Stimulated activated naive CD8-positive, alpha-beta T cell treated with anti-CD3 and anti-CD28 coated beads, Interleukin-15, amount 100 ng/mL, for 72 hours (primary cell): Measurements from ENCODE around the gene VWCE.

Source experiments
- ATAC-seq: fragments of 150-1000 bp; cut with Tn5 transposase; 2 replicates; pipeline ENCODE4 v1.10.0; 2021; ENCODE audit warnings: mild to moderate bottlenecking, moderate library complexity
- DNase-seq, 2 donors: peaks; one replicate each; pipeline ENCODE4 v3.0.0; 2021 to 2022
- H3K27ac Mint-ChIP-seq, 2 donors: one replicate each; pipeline ENCODE4 v1.8.0; 2022; ENCODE audit warnings: mild to moderate bottlenecking in 2 of 2, mixed read lengths in 2 of 2, moderate library complexity in 2 of 2
- H3K27me3 Mint-ChIP-seq: one replicate; pipeline ENCODE4 v1.8.0; 2022; ENCODE audit warnings: mixed read lengths
- H3K4me1 Mint-ChIP-seq: one replicate; pipeline ENCODE4 v1.8.0; 2022; ENCODE audit warnings: mild to moderate bottlenecking, mixed read lengths
- H3K4me3 Mint-ChIP-seq, 2 donors: one replicate each; pipeline ENCODE4 v1.8.0; 2022; ENCODE audit warnings: mild to moderate bottlenecking in 2 of 2, mixed read lengths in 2 of 2, moderate library complexity in 1 of 2
- H3K9me3 Mint-ChIP-seq, 2 donors: one replicate each; pipeline ENCODE4 v1.8.0; 2022; ENCODE audit warnings: mixed read lengths in 2 of 2

The VWCE gene

GRCh38 chr11:61303725-61304124 is 8.6 kb upstream of the VWCE start:
- Mint-ChIP-seq H3K4me3 (no peak overlapping the region), H3K27ac (no peak overlapping the region), H3K27me3 (no peaks in the 10 kb centered on the region), H3K9me3 (no peaks in the 10 kb centered on the region), H3K4me1 (peaks cover 18% of the 10 kb centered on the region)
- DNase-seq = no peak
- no peak for ATAC-seq

GRCh38 chr11:61302550-61302949 is 7.4 kb upstream of the VWCE start:
- Mint-ChIP-seq H3K27ac (no peak overlapping the region), H3K27me3 (no peaks in the 10 kb centered on the region), H3K4me1 (peaks cover 30% of the 10 kb centered on the region), H3K9me3 (no peaks in the 10 kb centered on the region), H3K4me3 (no peak overlapping the region)
- DNase-seq (no peak), ATAC-seq (no peak)

- DNase-seq = no peak
- H3K27ac Mint-ChIP-seq = peak overlapping the region; percentile 64 to 90
- no peaks in the 10 kb centered on the region for H3K9me3 Mint-ChIP-seq
- peak overlapping the region in 1 of 2 donors; percentile 41 for H3K4me3 Mint-ChIP-seq
- H3K4me1 Mint-ChIP-seq = peaks cover 42% of the 10 kb centered on the region
- no peak for ATAC-seq
- H3K27me3 Mint-ChIP-seq = no peaks in the 10 kb centered on the region
These were observed 3.6 kb upstream of the VWCE start for GRCh38 chr11:61298663-61299244.

- no peak for ATAC-seq
- peak overlapping the region in 1 of 2 donors; percentile 57 for H3K27ac Mint-ChIP-seq
These were observed 2.6 kb upstream of the VWCE start for GRCh38 chr11:61297746-61298145.

GRCh38 chr11:61297341-61297740 is 2.2 kb upstream of the VWCE start:
- Mint-ChIP-seq H3K27ac (peak overlapping the region in 1 of 2 donors; percentile 57), H3K4me3 (peak overlapping the region; percentile 29 to 41)

More at GRCh38 chr11:61297746-61298145, 2.6 kb upstream of the VWCE start:
- no peak for DNase-seq
- Mint-ChIP-seq H3K4me1 (peaks cover 50% of the 10 kb centered on the region), H3K27me3 (peaks cover 1% of the 10 kb centered on the region), H3K4me3 (peak overlapping the region; percentile 29 to 41), H3K9me3 (no peaks in the 10 kb centered on the region)

GRCh38 chr11:61295596-61295926 is 445 bp upstream of the VWCE start:
- no peak overlapping the region for H3K27ac Mint-ChIP-seq
- H3K4me3 Mint-ChIP-seq = peak overlapping the region; percentile 92 to 99
- ATAC-seq (no peak), DNase-seq (no peak)
- peaks cover 58% of the 10 kb centered on the region for H3K4me1 Mint-ChIP-seq
- H3K27me3 Mint-ChIP-seq = peaks cover 8% of the 10 kb centered on the region
- H3K9me3 Mint-ChIP-seq = no peaks in the 10 kb centered on the region

More at GRCh38 chr11:61297341-61297740, 2.2 kb upstream of the VWCE start:
- DNase-seq = no peak
- H3K27me3 Mint-ChIP-seq = peaks cover 5% of the 10 kb centered on the region
- peaks cover 54% of the 10 kb centered on the region for H3K4me1 Mint-ChIP-seq
- no peaks in the 10 kb centered on the region for H3K9me3 Mint-ChIP-seq
- ATAC-seq = no peak

- peak overlapping the region; percentile 92 to 99 for H3K4me3 Mint-ChIP-seq
- H3K4me1 Mint-ChIP-seq = peaks cover 44% of the 10 kb centered on the region
- H3K27ac Mint-ChIP-seq = peak overlapping the region; percentile 85 to 97
- H3K27me3 Mint-ChIP-seq = peaks cover 8% of the 10 kb centered on the region
- ATAC-seq (peak; percentile 72), DNase-seq (peak; percentile 52 to 69)
- no peaks in the 10 kb centered on the region for H3K9me3 Mint-ChIP-seq
These were observed 1.0 kb downstream of the VWCE start for GRCh38 chr11:61293867-61294716.

- Mint-ChIP-seq H3K4me1 (peaks cover 27% of the 10 kb centered on the region), H3K27ac (peak overlapping the region; percentile 55 to 83), H3K4me3 (peak overlapping the region; percentile 34 to 53), H3K27me3 (peaks cover 8% of the 10 kb centered on the region), H3K9me3 (no peaks in the 10 kb centered on the region)
- no peak for ATAC-seq
- DNase-seq = no peak
These were observed 2.8 kb downstream of the VWCE start for GRCh38 chr11:61292356-61292755.

GRCh38 chr11:61290905-61291690 is 4.0 kb downstream of the VWCE start:
- ATAC-seq (no peak), DNase-seq (no peak)
- H3K27ac Mint-ChIP-seq = no peak overlapping the region
- H3K9me3 Mint-ChIP-seq = no peaks in the 10 kb centered on the region
- peaks cover 8% of the 10 kb centered on the region for H3K27me3 Mint-ChIP-seq
- peaks cover 20% of the 10 kb centered on the region for H3K4me1 Mint-ChIP-seq
- H3K4me3 Mint-ChIP-seq = no peak overlapping the region

GRCh38 chr11:61287338-61287977 is 7.7 kb downstream of the VWCE start:
- H3K4me1 Mint-ChIP-seq = peaks cover 6% of the 10 kb centered on the region
- no peak overlapping the region for H3K4me3 Mint-ChIP-seq
- H3K27me3 Mint-ChIP-seq = peaks cover 4% of the 10 kb centered on the region
- H3K27ac Mint-ChIP-seq = no peak overlapping the region
- no peaks in the 10 kb centered on the region for H3K9me3 Mint-ChIP-seq
- no peak for DNase-seq
- ATAC-seq = no peak

- DNase-seq = no peak
- no peak for ATAC-seq
- Mint-ChIP-seq H3K27ac (no peak overlapping the region), H3K9me3 (no peaks in the 10 kb centered on the region), H3K4me1 (peaks cover 5% of the 10 kb centered on the region), H3K4me3 (no peak overlapping the region), H3K27me3 (no peaks in the 10 kb centered on the region)
These were observed 11.5 kb downstream of the VWCE start for GRCh38 chr11:61283613-61284012.

GRCh38 chr11:61281581-61282250 is 13.4 kb downstream of the VWCE start:
- no peaks in the 10 kb centered on the region for H3K9me3 Mint-ChIP-seq
- H3K4me3 Mint-ChIP-seq = no peak overlapping the region
- DNase-seq (no peak), ATAC-seq (peak; percentile 54)
- H3K27ac Mint-ChIP-seq = no peak overlapping the region
- peaks cover 5% of the 10 kb centered on the region for H3K4me1 Mint-ChIP-seq
- no peaks in the 10 kb centered on the region for H3K27me3 Mint-ChIP-seq

- Mint-ChIP-seq H3K4me3 (no peak overlapping the region), H3K27ac (no peak overlapping the region), H3K9me3 (no peaks in the 10 kb centered on the region), H3K27me3 (no peaks in the 10 kb centered on the region), H3K4me1 (peaks cover 5% of the 10 kb centered on the region)
- DNase-seq (no peak), ATAC-seq (no peak)
These were observed 14.1 kb downstream of the VWCE start for GRCh38 chr11:61280883-61281580.

GRCh38 chr11:61279934-61280659 is 15.0 kb downstream of the VWCE start:
- no peak overlapping the region for H3K27ac Mint-ChIP-seq
- H3K4me3 Mint-ChIP-seq = no peak overlapping the region
- H3K9me3 Mint-ChIP-seq = no peaks in the 10 kb centered on the region
- DNase-seq = no peak
- no peak for ATAC-seq
- no peaks in the 10 kb centered on the region for H3K27me3 Mint-ChIP-seq
- peaks cover 5% of the 10 kb centered on the region for H3K4me1 Mint-ChIP-seq
